GM21576 (cell line): ENCODE measurements around the gene ZNF549.
"Not testable (repeated sequence)": the region's sequence is repeated elsewhere in the genome, so short reads cannot be mapped to it uniquely, and the experiment has no call there.

Experiments used
- ATAC-seq: cut with Tn5 transposase; IDR thresholded peaks from one replicate; pipeline ENCODE4 v1.9.1; 2021; ENCODE audit warnings: mild to moderate bottlenecking, moderate library complexity; ENCODE audit not compliant: unreplicated experiment

Gene ZNF549

DNA sequence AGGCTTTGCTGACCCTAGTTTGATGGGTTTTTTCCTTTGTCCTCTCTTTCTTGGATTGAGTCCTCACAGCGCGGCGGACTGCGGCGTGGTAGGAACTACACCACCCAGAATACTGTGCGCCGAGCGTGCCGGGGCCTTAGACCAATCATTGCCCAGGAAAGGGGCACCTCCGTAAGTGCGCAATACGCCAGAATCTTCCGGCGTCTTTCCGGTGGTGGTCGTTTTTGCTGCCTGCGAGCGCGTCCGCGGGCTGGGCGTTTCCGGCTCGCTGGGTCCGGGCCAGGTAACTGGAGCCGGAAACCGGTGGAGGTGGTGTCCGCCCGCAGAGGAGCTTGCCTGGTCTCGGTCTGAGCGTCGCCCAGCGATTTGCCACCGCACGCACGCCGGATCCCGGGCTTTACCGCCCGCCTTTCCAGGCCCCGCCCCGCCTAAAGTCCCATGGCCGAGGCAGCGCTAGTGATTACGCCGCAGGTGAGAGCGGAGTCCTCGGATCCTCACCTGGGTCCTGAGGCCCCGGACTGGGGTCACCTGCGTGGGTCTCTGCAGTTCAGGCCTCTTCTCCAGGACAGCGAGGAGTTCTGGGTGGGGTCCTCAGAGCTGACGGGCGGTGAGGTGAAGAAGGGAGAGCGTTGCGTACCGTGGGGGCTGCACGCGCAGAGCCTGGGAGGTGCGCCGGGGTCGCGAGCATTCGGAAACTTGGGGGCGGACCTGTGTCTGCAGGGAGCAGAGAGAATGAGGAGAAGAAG, at the start of gene ZNF549:
Gene ZNF549 (plus strand): TSS at position 221 of the 746 bp plus-strand sequence. CDS start 218 bp downstream, at position 439.
- peak; percentile 97 for ATAC-seq

DNA sequence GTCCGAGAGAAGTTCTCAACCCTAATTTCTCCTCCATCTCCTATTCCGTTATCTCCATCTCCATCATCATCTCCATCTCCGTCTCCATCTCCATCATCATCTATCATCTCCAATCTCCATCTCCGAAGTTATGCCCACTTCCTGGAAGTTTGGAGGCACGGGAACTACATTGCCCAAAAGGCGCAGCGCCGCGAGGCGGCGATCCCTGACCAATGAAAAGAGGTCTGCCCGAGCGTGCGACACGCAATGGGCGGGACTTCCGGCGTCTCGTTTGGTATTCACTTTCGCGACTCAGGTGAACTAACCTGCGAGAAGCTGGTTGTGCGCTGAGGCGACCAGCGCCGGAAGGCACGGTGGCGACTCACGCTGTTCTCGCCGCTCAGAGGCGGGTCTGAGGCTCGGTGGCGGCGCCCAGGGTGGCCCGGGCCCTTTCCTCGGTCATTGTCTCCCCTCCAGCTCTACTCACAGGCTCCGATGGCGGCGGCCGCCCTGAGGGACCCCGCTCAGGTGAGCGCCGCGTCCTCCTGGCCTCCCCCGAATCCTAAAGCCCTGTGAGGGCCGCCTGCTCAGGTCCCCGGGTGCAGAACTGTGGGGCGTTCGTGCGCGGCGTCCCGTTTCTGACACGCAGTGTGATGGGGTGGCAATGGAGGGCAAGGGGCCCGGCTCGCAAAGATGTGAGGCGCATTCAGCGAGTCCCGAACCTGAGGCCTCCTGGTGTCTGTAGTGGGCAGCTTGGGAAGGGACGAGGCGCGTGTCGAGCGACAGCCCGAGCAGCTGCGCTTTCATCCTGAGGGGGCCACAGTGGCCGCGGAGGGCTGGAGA, 39.5 kb upstream of the ZNF549 start, which contains the start of gene ZNF419:
Gene ZNF419 (plus strand): TSS at position 274 of the 822 bp plus-strand sequence. CDS start 201 bp downstream, at position 475.
- ATAC-seq = peak; percentile 95

DNA sequence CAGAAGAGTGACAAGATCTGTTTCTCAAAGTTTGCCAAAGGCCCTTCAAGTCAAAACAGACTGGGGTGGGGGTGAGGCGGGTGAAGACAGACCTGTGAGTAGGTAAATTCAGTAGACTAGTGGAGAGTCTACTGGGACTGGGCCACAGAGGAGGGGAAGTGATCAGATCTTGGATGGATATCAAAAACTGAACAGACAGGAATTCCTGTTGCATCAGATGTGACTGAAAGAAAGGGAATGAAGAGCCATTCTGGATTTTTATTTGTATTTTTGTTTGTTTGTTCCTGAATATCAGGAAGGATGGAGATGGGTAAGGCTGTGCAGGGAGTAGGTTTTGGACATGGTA, 38.9 kb upstream of the ZNF549 start:
- ATAC-seq = not testable (repeated sequence)

DNA sequence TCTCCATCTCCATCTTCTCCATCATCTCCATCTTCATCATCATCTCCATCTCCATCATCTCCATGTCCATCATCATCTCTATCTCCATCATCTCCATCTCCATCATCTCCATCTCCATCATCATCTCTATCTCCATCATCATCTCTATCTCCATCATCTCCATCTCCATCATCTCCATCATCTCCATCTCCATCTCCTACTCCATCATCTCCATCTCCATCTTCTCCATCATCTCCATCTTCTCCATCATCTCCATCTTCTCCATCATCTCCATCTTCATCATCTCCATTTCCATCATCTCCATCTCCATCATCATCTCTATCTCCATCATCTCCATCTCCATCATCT, 27.9 kb upstream of the ZNF549 start:
- not testable (repeated sequence) for ATAC-seq

DNA sequence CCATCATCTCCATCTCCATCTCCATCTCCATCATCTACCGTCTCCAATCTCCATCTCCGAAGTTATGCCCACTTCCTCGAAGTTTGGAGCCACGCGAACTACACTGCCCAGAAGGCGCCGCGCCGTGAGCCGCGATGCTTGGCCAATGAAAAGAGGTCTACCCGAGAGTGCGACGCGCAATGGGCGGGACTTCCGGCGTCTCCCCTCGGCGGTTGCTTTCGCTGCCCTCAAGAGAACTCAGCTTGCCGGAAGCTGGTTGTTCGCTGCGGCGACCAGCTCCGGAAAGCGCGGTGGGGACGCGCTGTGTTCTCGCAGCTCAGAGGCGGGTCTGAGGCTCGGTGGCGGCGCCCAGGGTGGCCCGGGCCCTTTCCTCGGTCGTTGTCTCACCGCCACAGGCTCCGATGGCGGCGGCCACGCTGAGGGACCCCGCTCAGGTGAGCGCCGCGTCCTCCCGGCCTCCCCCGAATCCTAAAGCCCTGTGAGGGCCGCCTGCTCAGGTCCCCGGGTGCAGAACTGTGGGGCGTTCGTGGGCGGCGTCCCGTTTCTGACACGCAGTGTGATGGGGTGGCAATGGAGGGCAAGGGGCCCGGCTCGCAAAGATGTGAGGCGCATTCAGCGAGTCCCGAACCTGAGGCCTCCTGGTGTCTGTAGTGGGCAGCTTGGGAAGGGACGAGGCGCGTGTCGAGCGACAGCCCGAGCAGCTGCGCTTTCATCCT, 27.3 kb upstream of the ZNF549 start, which contains the start of gene ZNF773:
Gene ZNF773 (plus strand): TSS at position 259 of the 716 bp plus-strand sequence. CDS start 143 bp downstream, at position 402.
- peak; percentile 100 for ATAC-seq

DNA sequence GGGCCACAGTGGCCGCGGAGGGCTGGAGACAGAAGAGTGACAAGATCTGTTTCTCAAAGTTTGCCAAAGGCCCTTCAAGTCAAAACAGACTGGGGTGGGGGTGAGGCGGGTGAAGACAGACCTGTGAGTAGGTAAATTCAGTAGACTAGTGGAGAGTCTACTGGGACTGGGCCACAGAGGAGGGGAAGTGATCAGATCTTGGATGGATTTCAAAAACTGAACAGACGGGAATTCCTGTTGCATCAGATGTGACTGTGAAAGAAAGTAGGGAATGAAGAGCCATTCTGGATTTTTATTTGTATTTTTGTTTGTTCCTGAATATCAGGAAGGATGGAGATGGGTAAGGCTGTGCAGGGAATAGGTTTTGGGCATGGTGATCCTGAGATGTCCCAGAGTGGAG, 26.8 kb upstream of the ZNF549 start:
- peak; percentile 8 for ATAC-seq

DNA sequence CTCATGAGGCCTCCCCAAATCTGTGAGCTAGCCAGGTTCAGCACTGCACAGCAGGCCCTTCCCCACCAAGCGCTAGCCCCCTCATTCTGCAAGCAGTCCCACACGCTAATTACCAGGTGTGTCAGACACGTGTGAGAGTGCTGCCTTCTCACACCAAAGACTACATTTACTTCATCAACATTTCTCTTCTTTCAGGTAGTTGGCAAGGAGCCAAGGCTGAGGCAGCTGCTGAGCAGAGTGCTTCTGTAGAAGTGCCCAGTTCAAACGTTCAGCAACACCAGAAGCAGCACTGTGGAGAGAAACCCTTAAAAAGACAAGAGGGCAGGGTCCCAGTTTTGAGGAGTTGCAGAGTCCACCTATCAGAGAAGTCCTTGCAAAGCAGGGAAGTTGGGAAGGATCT, 21.0 kb upstream of the ZNF549 start:
- ATAC-seq = no peak

DNA sequence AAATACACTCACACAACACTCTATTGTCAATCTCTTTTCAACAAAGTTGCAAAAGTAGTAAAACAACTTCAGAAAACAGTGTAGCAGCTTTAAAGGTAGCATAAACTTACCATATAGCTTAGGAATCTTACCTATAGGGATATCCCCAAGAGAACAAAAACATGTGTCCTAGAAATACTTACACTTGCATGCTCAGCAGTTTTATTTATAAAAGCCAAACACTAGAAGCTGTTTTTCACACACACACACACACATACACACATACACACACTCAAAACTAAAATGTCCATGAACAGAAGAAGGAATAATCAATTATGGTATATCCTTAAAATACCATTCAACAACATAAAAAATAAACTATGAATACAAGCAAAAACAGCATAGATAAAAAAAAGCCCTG, 15.7 kb upstream of the ZNF549 start:
- no peak for ATAC-seq

DNA sequence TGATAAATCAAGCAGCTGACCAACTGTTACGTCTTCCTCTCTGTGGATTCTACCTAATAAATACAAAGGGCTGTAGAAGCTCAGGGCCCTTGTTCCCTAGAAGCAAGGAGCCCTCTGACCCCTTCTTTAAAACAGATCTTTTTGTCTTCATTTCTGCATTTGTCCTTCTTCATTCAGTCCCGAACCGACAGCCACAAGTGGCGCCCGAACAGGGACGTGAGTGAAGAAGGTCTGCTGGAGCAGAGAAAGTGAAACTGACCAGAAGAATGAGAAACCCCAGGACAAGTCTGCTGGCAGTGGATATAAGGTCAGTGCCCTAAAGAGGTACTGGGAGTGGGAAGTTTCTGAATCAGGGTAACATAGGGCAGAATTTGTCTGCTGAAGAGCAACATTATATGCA, 14.3 kb upstream of the ZNF549 start:
- ATAC-seq = no peak

DNA sequence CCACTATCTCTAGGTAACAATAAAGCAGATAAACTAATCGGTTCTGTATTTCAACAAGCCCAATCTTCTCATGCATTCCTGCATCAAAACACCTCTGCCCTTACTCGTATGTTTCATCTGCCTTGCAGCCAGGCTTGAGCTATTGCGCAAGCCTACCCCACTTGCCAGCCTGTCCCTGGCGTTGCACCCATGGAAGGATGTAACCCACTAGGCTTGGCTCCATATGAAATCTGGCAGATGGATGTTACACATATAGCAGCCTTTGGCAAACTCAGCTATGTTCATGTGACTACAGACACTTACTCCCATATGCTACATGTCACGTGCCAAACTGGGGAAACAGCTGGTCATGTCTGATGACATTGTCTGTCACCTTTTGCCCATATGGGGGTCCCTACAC, 11.9 kb upstream of the ZNF549 start:
- no peak for ATAC-seq

DNA sequence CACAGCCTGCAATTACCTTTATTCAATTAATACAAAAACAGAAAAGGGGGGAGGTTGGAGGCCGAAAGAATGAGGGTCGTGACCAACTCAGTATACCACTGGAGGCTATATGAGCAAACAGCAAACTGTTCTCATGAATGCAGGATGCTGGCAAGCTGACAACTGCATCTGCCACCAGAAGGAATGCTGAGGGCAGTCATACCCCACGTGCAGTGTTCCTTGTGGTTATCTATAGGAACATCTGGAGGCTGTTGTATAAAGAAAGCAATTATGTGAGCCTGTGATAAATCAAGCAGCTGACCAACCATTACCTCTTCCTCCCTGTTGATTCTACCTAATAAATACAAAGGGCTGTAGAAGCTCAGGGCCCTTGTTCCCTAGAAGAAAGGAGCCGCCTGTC, 9.1 kb upstream of the ZNF549 start:
- ATAC-seq = not testable (repeated sequence)

DNA sequence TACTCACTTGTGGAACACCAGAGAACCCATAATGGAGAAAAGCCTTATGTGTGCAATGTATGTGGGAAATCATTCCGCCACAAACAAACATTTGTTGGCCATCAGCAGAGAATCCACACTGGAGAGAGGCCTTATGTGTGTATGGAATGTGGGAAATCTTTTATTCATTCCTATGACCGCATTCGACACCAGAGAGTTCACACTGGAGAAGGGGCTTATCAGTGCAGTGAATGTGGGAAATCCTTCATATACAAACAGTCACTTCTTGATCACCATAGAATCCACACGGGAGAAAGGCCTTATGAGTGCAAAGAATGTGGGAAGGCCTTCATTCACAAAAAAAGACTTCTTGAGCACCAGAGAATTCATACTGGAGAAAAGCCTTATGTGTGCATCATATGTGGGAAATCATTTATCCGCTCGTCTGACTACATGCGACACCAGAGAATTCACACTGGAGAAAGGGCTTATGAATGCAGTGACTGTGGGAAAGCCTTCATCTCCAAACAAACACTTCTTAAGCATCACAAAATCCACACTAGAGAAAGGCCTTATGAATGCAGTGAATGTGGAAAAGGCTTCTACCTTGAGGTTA, 10.9 kb downstream of the ZNF549 start:
- ATAC-seq = no peak

DNA sequence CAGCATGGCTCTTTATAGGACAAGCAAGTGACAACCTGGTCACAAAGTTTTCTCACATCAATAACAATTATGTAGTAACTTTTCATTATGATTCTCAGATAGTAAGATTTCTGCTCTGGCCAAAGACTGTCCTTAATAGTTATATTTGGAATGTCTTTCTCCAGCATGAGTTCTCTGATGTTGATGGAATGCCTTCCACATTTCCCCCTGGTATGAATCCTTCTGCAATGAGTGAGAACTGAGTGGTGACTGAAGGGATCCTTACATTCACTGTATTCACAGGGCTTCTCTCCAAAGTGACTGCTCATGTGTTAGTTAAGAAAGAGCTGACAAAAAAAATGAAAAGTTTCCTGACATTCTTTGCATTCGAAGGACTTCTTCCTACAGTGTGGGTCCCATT, 19.4 kb downstream of the ZNF549 start:
- no peak for ATAC-seq

DNA sequence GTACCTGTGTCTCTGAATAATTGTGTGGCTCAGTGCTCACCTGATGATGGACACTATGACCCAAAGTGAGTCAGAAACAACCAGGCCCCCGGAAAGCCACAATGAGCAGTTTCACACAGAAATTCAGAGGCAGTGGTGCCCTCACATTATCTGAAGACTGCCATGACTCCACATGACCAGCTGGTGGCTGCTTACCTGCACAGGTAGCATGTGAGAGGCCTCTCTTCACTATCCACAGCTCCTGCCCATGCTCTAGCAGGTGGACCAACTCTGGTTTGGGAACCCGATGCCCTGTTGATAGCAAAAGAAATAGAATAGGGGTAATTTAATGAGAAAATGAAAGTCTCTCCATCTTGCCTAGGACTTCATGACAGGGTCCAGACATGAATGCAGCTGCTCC, 25.3 kb downstream of the ZNF549 start:
- no peak for ATAC-seq

DNA sequence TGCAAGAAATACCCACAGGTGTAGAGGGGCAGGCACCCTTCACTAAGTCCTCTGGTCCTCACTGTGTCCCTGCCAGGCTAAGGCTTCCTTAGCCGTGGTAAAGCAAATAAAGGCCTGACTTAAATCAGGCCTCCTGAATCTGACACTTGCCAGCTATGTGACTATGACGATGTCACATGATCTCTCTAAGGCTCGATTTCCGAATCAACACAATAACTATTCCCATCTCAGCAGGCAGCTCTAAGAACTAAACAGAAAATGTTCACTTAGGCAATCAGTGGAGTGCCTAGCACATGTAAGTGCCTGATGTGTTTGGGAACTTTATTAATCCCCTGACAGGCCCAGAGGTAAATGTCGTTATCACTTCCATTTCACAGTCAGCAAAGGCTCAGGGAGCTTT, 30.5 kb downstream of the ZNF549 start:
- no peak for ATAC-seq

DNA sequence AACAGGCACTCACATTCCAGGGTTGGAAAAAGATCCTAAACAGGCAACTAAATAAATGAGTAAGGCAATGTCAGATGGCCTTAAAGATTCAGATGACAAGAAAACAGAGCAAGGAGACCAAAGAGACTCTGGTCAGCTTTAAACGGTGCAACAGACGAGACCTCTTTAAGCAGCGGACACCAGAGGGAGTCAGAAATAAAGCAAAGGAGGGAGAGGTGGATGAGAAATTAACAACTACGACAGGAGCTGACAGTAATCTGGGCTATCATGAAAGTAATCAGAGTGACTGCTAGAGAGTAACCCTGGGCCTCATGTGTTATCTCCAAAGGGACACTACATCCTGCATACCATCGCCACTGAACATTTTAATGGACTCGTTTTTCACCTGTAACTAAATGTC, 31.4 kb downstream of the ZNF549 start:
- no peak for ATAC-seq

DNA sequence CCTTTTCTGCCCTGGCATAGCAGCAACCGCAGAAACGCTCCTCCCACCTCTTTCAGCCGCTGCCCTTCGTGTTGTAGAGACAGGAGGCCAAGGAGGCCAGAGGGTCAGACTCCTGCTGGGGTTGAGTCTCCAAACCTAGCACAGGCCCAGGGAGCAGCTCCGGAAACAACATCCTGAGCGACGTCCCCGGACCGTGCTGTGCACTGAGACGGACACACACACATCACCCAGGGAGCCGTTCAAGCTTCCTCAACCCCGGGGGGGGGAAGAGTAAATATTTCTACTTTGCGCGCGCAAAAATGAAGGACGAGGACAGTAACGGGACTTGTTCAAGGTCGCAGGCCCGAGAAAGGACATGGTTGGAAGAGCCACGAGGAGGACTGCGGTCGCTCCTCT, 31.9 kb downstream of the ZNF549 start:
- no peak for ATAC-seq

DNA sequence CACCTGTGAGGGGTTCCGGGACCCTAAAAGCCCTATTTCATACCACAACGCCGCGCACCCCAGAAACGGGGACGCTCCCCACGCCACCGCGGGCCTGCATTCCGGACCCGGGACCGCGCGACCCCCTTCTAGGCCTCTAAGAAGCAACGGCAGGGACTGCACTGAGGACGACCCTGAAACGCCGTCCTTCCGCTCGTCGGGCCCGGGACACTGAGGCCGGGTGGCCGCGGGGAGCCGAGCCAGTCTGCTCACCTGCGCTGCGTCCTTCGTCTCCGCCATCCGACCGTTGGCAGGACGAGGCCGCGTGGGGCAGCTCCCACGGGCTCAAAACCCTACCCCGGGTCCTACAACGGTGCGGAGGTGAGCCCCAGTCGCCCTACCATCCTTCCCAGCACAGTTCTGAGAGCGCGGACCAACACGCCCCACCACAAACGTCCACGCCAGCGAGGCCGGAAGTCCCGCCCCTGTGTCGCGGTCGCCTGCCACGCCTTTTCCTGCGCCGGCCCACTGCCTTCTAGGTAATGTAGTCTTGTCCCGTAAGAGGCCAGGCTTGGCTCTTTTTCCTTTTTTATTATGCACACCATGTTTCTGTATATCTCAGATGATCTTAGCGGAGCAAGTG, 32.4 kb downstream of the ZNF549 start, which contains the start of gene ZNF550:
Gene ZNF550 (minus strand): TSS at position 460 of the 622 bp plus-strand sequence. CDS start 181 bp downstream, at position 279.
- ATAC-seq = peak; percentile 95

DNA sequence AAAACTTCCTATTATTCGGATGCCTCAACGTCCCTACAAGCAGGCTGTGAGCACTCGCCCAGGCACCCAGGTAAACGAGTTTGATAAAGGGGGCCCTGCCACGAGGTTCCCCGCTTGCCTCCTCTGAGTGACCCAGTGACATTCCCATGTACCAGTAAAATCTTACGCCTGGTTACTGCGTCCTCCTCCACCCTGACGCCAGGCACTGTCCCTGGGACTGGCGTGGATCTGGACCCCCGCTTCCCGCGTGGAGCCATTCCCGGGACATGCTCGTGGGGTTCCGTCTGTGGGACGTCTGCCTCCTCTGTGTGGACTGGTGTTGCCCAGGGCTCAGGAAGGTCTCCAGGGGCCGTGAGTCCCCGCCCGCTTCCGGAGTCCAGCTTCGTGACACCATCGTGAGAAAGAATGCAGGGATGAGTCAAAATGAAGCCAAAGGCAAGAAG, 32.9 kb downstream of the ZNF549 start:
- no peak for ATAC-seq

DNA sequence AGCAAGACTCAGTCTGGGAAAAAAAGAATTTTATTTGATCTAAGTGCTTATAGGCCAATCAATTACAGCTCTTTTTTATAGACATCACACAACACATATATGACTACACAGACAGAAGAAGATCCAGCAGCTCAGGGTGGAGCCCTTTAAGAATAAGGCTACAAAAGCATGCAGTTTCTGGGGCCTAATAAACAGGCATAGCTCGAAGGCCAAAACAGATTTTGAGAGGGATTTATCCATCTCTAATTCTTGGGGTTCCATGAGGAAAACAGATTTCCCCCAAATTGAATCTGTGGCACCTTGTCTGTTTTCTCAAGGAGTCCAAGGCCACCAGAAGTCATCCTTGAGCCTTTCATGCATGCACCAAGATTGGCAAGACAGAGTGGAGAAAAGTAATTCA, 36.4 kb downstream of the ZNF549 start:
- no peak for ATAC-seq
